Activated T-helper 17 cell treated with anti-CD3 and anti-CD28 coated beads, Interleukin-2, amount 50 U/mL, for 72 hours (primary cell): ENCODE measurements around the gene UBAP2L. TPM values are rescaled to one million over a fixed set of nuclear protein-coding genes. Genes with fewer than 3 reads are reported as not detected.
"Not testable (repeated sequence)": the region's sequence is repeated elsewhere in the genome, so short reads cannot be mapped to it uniquely, and the experiment has no call there.

ENCODE experiments used
- ATAC-seq: fragments of 150-1000 bp; cut with Tn5 transposase; replicated peaks from 2 replicates; pipeline ENCODE4 v1.10.0; 2021; ENCODE audit warnings: mild to moderate bottlenecking, moderate library complexity
- H3K27ac Mint-ChIP-seq: one replicate; pipeline ENCODE4 v1.8.0; 2022; ENCODE audit warnings: mixed read lengths
- H3K27me3 Mint-ChIP-seq: one replicate; pipeline ENCODE4 v1.8.0; 2022; ENCODE audit warnings: mixed read lengths
- H3K36me3 Mint-ChIP-seq: one replicate; pipeline ENCODE4 v1.8.0; 2022; ENCODE audit warnings: low read depth, mild to moderate bottlenecking, mixed read lengths
- H3K4me1 Mint-ChIP-seq: one replicate; pipeline ENCODE4 v1.8.0; 2022; ENCODE audit warnings: mixed read lengths
- H3K4me3 Mint-ChIP-seq: one replicate; pipeline ENCODE4 v1.8.0; 2022; ENCODE audit warnings: mild to moderate bottlenecking, mixed read lengths
- H3K9me3 Mint-ChIP-seq: one replicate; pipeline ENCODE4 v1.8.0; 2022; ENCODE audit warnings: mixed read lengths
- total RNA-seq, 2 donors: library from RNA; stranded (reverse); gene quantifications; one replicate each; pipeline ENCODE4 v1.2.3, GENCODE V29; 2022

UBAP2L gene
- total RNA-seq, 2 donors from 2014 or later = 237 to 249 TPM

GRCh38 chr1:154218545-154218944 lies 2.2 kb upstream of the UBAP2L start:
- Mint-ChIP-seq H3K27me3 (no peaks in the 10 kb centered on the region), H3K4me1 (peaks cover 26% of the 10 kb centered on the region), H3K27ac (peak overlapping the region; percentile 96), H3K4me3 (peak overlapping the region; percentile 94), H3K9me3 (peaks cover 3% of the 10 kb centered on the region), H3K36me3 (peaks cover 96% of the 10 kb centered on the region)
- ATAC-seq = no peak

- Mint-ChIP-seq H3K4me1 (peaks cover 33% of the 10 kb centered on the region), H3K27ac (peak overlapping the region; percentile 96), H3K27me3 (no peaks in the 10 kb centered on the region), H3K36me3 (peaks cover 96% of the 10 kb centered on the region), H3K4me3 (peak overlapping the region; percentile 94), H3K9me3 (peaks cover 3% of the 10 kb centered on the region)
- no peak for ATAC-seq
These were observed 1.2 kb upstream of the UBAP2L start for GRCh38 chr1:154219541-154219940.

GRCh38 chr1:154220970-154221277 lies 169 bp downstream of the UBAP2L start:
- no peak for ATAC-seq
- Mint-ChIP-seq H3K27ac (peak overlapping the region; percentile 96), H3K9me3 (peaks cover 3% of the 10 kb centered on the region), H3K27me3 (no peaks in the 10 kb centered on the region), H3K4me3 (peak overlapping the region; percentile 94), H3K36me3 (peaks cover 97% of the 10 kb centered on the region), H3K4me1 (peaks cover 40% of the 10 kb centered on the region)

GRCh38 chr1:154221278-154222001 lies 685 bp downstream of the UBAP2L start:
- Mint-ChIP-seq H3K4me3 (peak overlapping the region; percentile 94), H3K9me3 (peaks cover 3% of the 10 kb centered on the region), H3K27me3 (no peaks in the 10 kb centered on the region), H3K36me3 (peaks cover 97% of the 10 kb centered on the region), H3K27ac (peak overlapping the region; percentile 96), H3K4me1 (peaks cover 45% of the 10 kb centered on the region)
- peak; percentile 23 for ATAC-seq

GRCh38 chr1:154222518-154222917 lies 1.8 kb downstream of the UBAP2L start:
- H3K4me3 Mint-ChIP-seq = peak overlapping the region; percentile 94
- peak overlapping the region; percentile 96 for H3K27ac Mint-ChIP-seq
- H3K4me1 Mint-ChIP-seq = peaks cover 50% of the 10 kb centered on the region
- no peak for ATAC-seq
- peaks cover 97% of the 10 kb centered on the region for H3K36me3 Mint-ChIP-seq
- peaks cover 3% of the 10 kb centered on the region for H3K9me3 Mint-ChIP-seq
- H3K27me3 Mint-ChIP-seq = no peaks in the 10 kb centered on the region

GRCh38 chr1:154222918-154223317 lies 2.2 kb downstream of the UBAP2L start:
- H3K27ac Mint-ChIP-seq = peak overlapping the region; percentile 96
- peaks cover 50% of the 10 kb centered on the region for H3K4me1 Mint-ChIP-seq

GRCh38 chr1:154223621-154224020 lies 2.9 kb downstream of the UBAP2L start:
- peaks cover 46% of the 10 kb centered on the region for H3K4me1 Mint-ChIP-seq
- H3K27me3 Mint-ChIP-seq = no peaks in the 10 kb centered on the region
- H3K9me3 Mint-ChIP-seq = peaks cover 3% of the 10 kb centered on the region
- H3K27ac Mint-ChIP-seq = peak overlapping the region; percentile 96
- peaks cover 97% of the 10 kb centered on the region for H3K36me3 Mint-ChIP-seq
- no peak for ATAC-seq
- peak overlapping the region; percentile 94 for H3K4me3 Mint-ChIP-seq

More at GRCh38 chr1:154222918-154223317, 2.2 kb downstream of the UBAP2L start:
- peaks cover 3% of the 10 kb centered on the region for H3K9me3 Mint-ChIP-seq
- H3K27me3 Mint-ChIP-seq = no peaks in the 10 kb centered on the region
- peaks cover 97% of the 10 kb centered on the region for H3K36me3 Mint-ChIP-seq
- peak overlapping the region; percentile 94 for H3K4me3 Mint-ChIP-seq
- ATAC-seq = no peak

GRCh38 chr1:154225370-154225769 lies 4.6 kb downstream of the UBAP2L start:
- H3K4me1 Mint-ChIP-seq = peaks cover 39% of the 10 kb centered on the region
- H3K9me3 Mint-ChIP-seq = peaks cover 3% of the 10 kb centered on the region
- ATAC-seq = no peak
- H3K36me3 Mint-ChIP-seq = peaks cover 96% of the 10 kb centered on the region
- H3K27me3 Mint-ChIP-seq = no peaks in the 10 kb centered on the region
- H3K27ac Mint-ChIP-seq = no peak overlapping the region
- H3K4me3 Mint-ChIP-seq = no peak overlapping the region

GRCh38 chr1:154231112-154231511 lies 10.4 kb downstream of the UBAP2L start:
- H3K4me3 Mint-ChIP-seq, H3K27me3 Mint-ChIP-seq, ATAC-seq, H3K9me3 Mint-ChIP-seq, H3K27ac Mint-ChIP-seq: not testable (repeated sequence)
- Mint-ChIP-seq H3K4me1 (peaks cover 12% of the 10 kb centered on the region), H3K36me3 (peaks cover 99% of the 10 kb centered on the region)

GRCh38 chr1:154233127-154233526 lies 12.4 kb downstream of the UBAP2L start:
- not testable (repeated sequence) for H3K27me3 Mint-ChIP-seq, H3K4me3 Mint-ChIP-seq, H3K4me1 Mint-ChIP-seq, ATAC-seq, H3K9me3 Mint-ChIP-seq
- peaks cover 99% of the 10 kb centered on the region for H3K36me3 Mint-ChIP-seq
- H3K27ac Mint-ChIP-seq = peak overlapping the region; percentile 75

GRCh38 chr1:154236855-154237254 lies 16.1 kb downstream of the UBAP2L start:
- Mint-ChIP-seq H3K27me3 (no peaks in the 10 kb centered on the region), H3K27ac (no peak overlapping the region), H3K4me3 (no peak overlapping the region), H3K9me3 (no peaks in the 10 kb centered on the region), H3K4me1 (peaks cover 19% of the 10 kb centered on the region), H3K36me3 (peaks cover 100% of the 10 kb centered on the region)
- no peak for ATAC-seq

GRCh38 chr1:154237435-154237834 lies 16.7 kb downstream of the UBAP2L start:
- no peak for ATAC-seq
- Mint-ChIP-seq H3K27me3 (no peaks in the 10 kb centered on the region), H3K9me3 (no peaks in the 10 kb centered on the region), H3K27ac (peak overlapping the region; percentile 15), H3K36me3 (peaks cover 100% of the 10 kb centered on the region), H3K4me3 (no peak overlapping the region), H3K4me1 (peaks cover 23% of the 10 kb centered on the region)

GRCh38 chr1:154237880-154238506 lies 17.2 kb downstream of the UBAP2L start:
- Mint-ChIP-seq H3K27me3 (no peaks in the 10 kb centered on the region), H3K36me3 (peaks cover 100% of the 10 kb centered on the region), H3K27ac (peak overlapping the region; percentile 15), H3K4me3 (no peak overlapping the region), H3K9me3 (no peaks in the 10 kb centered on the region), H3K4me1 (peaks cover 24% of the 10 kb centered on the region)
- ATAC-seq = no peak

- Mint-ChIP-seq H3K36me3 (peaks cover 100% of the 10 kb centered on the region), H3K4me1 (peaks cover 24% of the 10 kb centered on the region), H3K27ac (peak overlapping the region; percentile 18), H3K9me3 (no peaks in the 10 kb centered on the region), H3K27me3 (no peaks in the 10 kb centered on the region), H3K4me3 (no peak overlapping the region)
- ATAC-seq = no peak
These were observed 18.7 kb downstream of the UBAP2L start for GRCh38 chr1:154239491-154239890.

GRCh38 chr1:154240294-154240833 lies 19.6 kb downstream of the UBAP2L start:
- Mint-ChIP-seq H3K27me3 (no peaks in the 10 kb centered on the region), H3K9me3 (no peaks in the 10 kb centered on the region), H3K4me3 (no peak overlapping the region), H3K36me3 (peaks cover 100% of the 10 kb centered on the region), H3K27ac (peak overlapping the region; percentile 18), H3K4me1 (peaks cover 24% of the 10 kb centered on the region)
- ATAC-seq = peak; percentile 77
